Testis (tissue), 3 donors: ENCODE data around the gene RIMS1. TPM values are rescaled to one million over a fixed set of nuclear protein-coding genes. Genes with fewer than 3 reads are reported as not detected.

ENCODE experiments used
- DNase-seq: peaks from one replicate; pipeline ENCODE4 v3.0.0-alpha.2; 2019
- H3K27ac ChIP-seq, 2 donors: fragments of 200-600 bp; sonication (generic); one replicate each; pipeline ENCODE4 v1.5.1; 2019
- H3K27me3 ChIP-seq: fragments of 200-600 bp; sonication (generic); one replicate; pipeline ENCODE4 v1.5.1; 2019
- H3K36me3 ChIP-seq: fragments of 200-600 bp; sonication (generic); one replicate; pipeline ENCODE4 v1.5.1; 2017; ENCODE audit warnings: low read depth; ENCODE audit errors: missing control alignments
- H3K4me1 ChIP-seq: fragments of 200-600 bp; sonication (generic); one replicate; pipeline ENCODE4 v1.5.1; 2019
- H3K4me3 ChIP-seq, 2 donors: fragments of 200-600 bp; sonication (generic); one replicate each; pipeline ENCODE4 v1.5.1; 2017 to 2019
- H3K9me3 ChIP-seq: fragments of 200-600 bp; sonication (generic); one replicate; pipeline ENCODE4 v1.5.1; 2017
- CTCF ChIP-seq, 3 experiments: fragments of 450-650 bp in 2 of 3; fragments of 200-600 bp in 1 of 3; sonication (generic) in 1 of 3; IDR thresholded peaks; one replicate each; pipeline ENCODE4 v1.5.1; 2016 to 2019; ENCODE audit warnings: antibody characterized with exemption in 3 of 3, mild to moderate bottlenecking in 2 of 3, moderate library complexity in 1 of 3
- POLR2A ChIP-seq: fragments of 450-650 bp; IDR thresholded peaks from one replicate; pipeline ENCODE4 v1.6.1; 2017; ENCODE audit warnings: antibody characterized with exemption, mild to moderate bottlenecking, moderate library complexity
- WGBS, 2 donors: methylation state at CpG; one replicate each; pipeline ENCODE4 v1.1.5; 2018; 5-methylcytosine and 5-hydroxymethylcytosine counted together
- intact Hi-C: fragments of 100-400 bp; cut with DNase I; formaldehyde crosslinking; loops from one replicate; pipeline ENCODE4 v1.15.1; 2023; ENCODE audit warnings: low total_unique reads
- polyA plus RNA-seq: library from polyadenylated mRNA; stranded (reverse); fragments of 350-450 nt; fragmentation: Illumina TruSeq; extraction: RNeasy Lipid Tissue Mini Kit (QIAGEN cat#74804); gene quantifications from one replicate; pipeline ENCODE4 v1.2.3, GENCODE V29; 2014; ENCODE audit warnings: low read depth, low replicate concordance; ENCODE audit not compliant: insufficient read depth
- total RNA-seq, 2 donors: library from RNA; depleted of rRNA; stranded (reverse); fragments of >200 nt; gene quantifications; one replicate each; pipeline ENCODE4 v1.2.3, GENCODE V29; 2016

The RIMS1 gene
- total and polyA plus RNA-seq, 3 donors from 2014 or later = 10.0 to 40.9 (median 40.6) TPM

GRCh38 chr6:72401865-72402264, 515.5 kb downstream of the RIMS1 start:
- no peak overlapping the region for H3K4me3 ChIP-seq
- H3K9me3 ChIP-seq = no peaks in the 10 kb centered on the region
- no peak for TF ChIP-seq POLR2A
- no peak for TF ChIP-seq CTCF (IDR thresholded peaks at IDR 0.05)
- H3K27me3 ChIP-seq = no peaks in the 10 kb centered on the region
- H3K4me1 ChIP-seq = no peaks in the 10 kb centered on the region
- no peak overlapping the region for H3K27ac ChIP-seq
- H3K36me3 ChIP-seq = no peaks in the 10 kb centered on the region
- intact Hi-C loops = no loop called here
- DNase-seq = no peak

- Histone ChIP-seq H3K4me3 (no peak overlapping the region), H3K36me3 (no peaks in the 10 kb centered on the region), H3K4me1 (no peaks in the 10 kb centered on the region), H3K9me3 (no peaks in the 10 kb centered on the region), H3K27me3 (no peaks in the 10 kb centered on the region), H3K27ac (no peak overlapping the region)
- intact Hi-C loops = no loop called here
- 70 to 76% methylated on average over 2 of the region's 2 CpGs for WGBS, 2 donors
- TF ChIP-seq POLR2A = no peak
- no peak for TF ChIP-seq CTCF (IDR thresholded peaks at IDR 0.05)
- no peak for DNase-seq
Observed at GRCh38 chr6:72403413-72403812, 517.1 kb downstream of the RIMS1 start.

- Histone ChIP-seq H3K9me3 (no peaks in the 10 kb centered on the region), H3K27ac (no peak overlapping the region), H3K36me3 (no peaks in the 10 kb centered on the region), H3K27me3 (no peaks in the 10 kb centered on the region), H3K4me3 (no peak overlapping the region), H3K4me1 (no peaks in the 10 kb centered on the region)
- intact Hi-C loops = no loop called here
- no peak for TF ChIP-seq CTCF (IDR thresholded peaks at IDR 0.05)
- no peak for TF ChIP-seq POLR2A
- no peak for DNase-seq
- WGBS, 2 donors = 63 to 82% methylated on average over 2 of the region's 2 CpGs
Observed at GRCh38 chr6:72406517-72406916, 520.2 kb downstream of the RIMS1 start.

GRCh38 chr6:72410769-72411168, 524.4 kb downstream of the RIMS1 start:
- Histone ChIP-seq H3K27me3 (no peaks in the 10 kb centered on the region), H3K4me3 (no peak overlapping the region), H3K4me1 (no peaks in the 10 kb centered on the region), H3K27ac (no peak overlapping the region), H3K9me3 (no peaks in the 10 kb centered on the region), H3K36me3 (no peaks in the 10 kb centered on the region)
- no peak for TF ChIP-seq POLR2A
- no peak for TF ChIP-seq CTCF (IDR thresholded peaks at IDR 0.05)
- 77% methylated on average over 6 of the region's 6 CpGs for WGBS, 2 donors
- intact Hi-C loops = loop anchor here (10.0 kb wide), 1 partner anchor 774 kb away; no protein-coding TSS in a partner anchor
- DNase-seq = no peak

GRCh38 chr6:72411872-72412708, 525.7 kb downstream of the RIMS1 start:
- Histone ChIP-seq H3K4me1 (no peaks in the 10 kb centered on the region), H3K9me3 (no peaks in the 10 kb centered on the region), H3K36me3 (no peaks in the 10 kb centered on the region), H3K27me3 (no peaks in the 10 kb centered on the region), H3K4me3 (no peak overlapping the region), H3K27ac (no peak overlapping the region)
- TF ChIP-seq CTCF (IDR thresholded peaks at IDR 0.05) (peak; percentile 99 to 100 (median 100)), POLR2A (no peak)
- 5% methylated on average over 7 of the region's 7 CpGs for WGBS, 2 donors
- DNase-seq = peak; percentile 85
- intact Hi-C loops = loop anchor here (10.0 kb wide), 1 partner anchor 773 kb away; no protein-coding TSS in a partner anchor
